Hematopoietic multipotent progenitor cell treated with erythropoietin and hydrocortisone succinate and interleukin-3 and kit ligand, for 8 days (in vitro differentiated cells): ENCODE results near the gene MAPKBP1.

Experiments
- DNase-seq: peaks from one replicate; pipeline ENCODE4 v3.0.0-alpha.2; 2015

MAPKBP1 gene

DNA sequence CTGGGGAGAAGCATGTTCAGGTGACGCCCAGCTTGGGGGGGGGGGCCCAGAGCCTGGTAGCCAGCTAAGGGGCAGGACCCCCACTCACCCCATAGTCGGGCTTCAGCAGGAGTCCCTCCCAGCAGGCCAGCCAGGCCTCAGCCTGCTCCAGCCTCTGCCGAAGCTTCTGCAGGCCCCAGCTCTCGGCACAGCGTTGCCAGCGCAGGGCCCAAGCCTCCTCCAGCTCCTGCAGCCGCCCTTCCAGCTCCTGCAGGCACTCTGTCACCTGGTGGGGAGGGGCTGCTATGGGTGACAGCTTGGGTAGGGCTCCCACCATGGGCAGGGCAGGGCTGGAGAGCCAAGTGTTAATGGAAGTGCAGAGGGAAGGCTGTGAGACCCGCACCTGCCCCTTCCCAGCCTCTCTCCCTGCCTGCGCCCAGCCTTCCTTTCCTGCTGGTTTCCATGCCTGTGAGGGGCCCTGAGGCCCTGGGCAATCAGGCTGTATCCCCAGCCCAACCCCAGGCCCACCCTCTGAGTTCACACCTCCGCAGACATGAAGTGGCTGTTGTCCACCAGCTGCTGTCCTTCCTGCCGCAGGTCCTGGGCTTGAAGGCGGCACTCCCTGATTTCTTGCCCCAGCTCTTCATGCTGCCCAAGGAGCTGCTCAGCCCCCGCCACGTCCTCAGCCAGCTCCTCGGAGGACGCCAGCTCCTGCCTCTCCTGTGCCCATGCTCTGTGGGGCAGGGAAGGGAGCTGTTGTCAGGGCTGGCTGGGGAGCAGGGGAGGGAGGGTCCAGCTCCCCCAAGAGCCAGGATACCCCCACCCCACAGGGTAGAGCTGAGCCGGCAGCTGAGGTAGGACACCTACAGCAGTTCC lies 78.7 kb downstream of the MAPKBP1 start:
- DNase-seq, result no peak

GRCh38 chr15:41853831-41854230 lies 79.5 kb downstream of the MAPKBP1 start:
- no peak for DNase-seq

- no peak for DNase-seq
Measured at GRCh38 chr15:41854443-41854842, 80.2 kb downstream of the MAPKBP1 start.

GRCh38 chr15:41855261-41855961 lies 81.1 kb downstream of the MAPKBP1 start:
- DNase-seq, result no peak

DNA sequence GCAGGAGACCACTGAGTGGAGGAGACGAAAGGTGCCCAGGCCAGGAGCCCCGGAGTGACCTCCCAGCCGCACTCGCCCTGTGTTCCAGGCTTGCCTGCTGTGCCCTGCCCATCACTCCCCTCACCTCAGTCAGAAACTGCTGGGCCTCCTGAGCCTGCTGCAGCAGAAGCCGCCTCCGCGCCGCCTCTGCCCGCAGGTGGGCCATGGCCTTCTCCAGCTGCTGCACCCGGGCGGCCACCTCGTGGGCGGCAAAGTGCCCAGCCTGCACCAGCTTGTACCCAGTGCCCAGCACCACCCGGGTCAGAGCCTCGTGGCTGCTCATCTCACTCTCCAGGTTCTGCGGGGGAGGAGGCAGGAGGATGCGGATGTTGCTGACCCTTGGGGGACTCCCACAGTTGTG lies 82.0 kb downstream of the MAPKBP1 start:
- DNase-seq, result no peak

DNA sequence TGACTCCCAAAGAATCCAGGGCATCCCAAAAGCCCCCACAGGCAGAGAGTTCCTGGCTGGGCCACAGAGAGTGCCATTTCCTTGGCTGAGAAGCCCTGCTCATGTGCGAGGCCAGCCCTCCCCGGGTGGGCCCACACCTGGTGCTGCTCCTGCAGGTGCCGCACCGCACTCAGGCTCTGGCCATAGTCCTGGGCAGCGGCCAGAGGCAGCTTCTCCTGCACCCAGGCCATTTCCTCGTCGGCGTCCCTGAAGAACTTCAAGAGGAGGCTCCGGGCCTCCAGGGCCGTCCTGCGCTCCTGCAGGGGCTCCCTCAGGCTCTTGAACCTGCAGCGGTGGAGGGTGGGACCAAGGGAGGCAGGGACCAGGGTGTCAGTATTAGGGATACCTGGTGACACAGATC lies 82.4 kb downstream of the MAPKBP1 start:
- DNase-seq, result no peak

- no peak for DNase-seq
Measured at GRCh38 chr15:41857316-41857715, 83.0 kb downstream of the MAPKBP1 start.

- DNase-seq, result no peak
Measured at GRCh38 chr15:41858756-41859155, 84.5 kb downstream of the MAPKBP1 start.

GRCh38 chr15:41860049-41860828 lies 86.0 kb downstream of the MAPKBP1 start:
- DNase-seq, result no peak

- DNase-seq, result no peak
Measured at GRCh38 chr15:41861736-41862356, 87.6 kb downstream of the MAPKBP1 start.

- no peak for DNase-seq
Measured at GRCh38 chr15:41862515-41863116, 88.3 kb downstream of the MAPKBP1 start.

- DNase-seq, result no peak
Measured at GRCh38 chr15:41865490-41866055, 91.3 kb downstream of the MAPKBP1 start.

DNA sequence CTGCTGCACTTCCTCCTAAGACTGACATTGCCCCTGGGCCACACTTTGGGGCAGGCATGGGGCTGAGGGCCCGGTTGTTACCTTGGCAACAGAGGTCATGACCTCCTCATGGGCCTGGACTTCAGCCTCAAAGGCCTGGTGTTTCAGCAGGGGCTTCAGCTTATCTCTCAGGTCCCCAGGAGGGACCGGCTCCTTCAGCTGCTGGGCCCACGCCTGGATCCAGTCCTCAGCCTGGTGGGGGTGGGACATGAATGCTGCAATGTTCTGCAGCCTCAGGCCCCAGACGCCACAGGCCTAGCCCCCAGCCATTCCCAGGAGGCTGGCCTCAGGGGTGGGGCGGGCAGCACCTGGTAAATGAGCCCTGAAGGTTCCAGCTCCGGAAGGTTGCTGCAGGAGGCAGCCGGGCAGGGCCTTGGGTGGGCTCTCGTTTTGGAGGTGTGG lies 92.0 kb downstream of the MAPKBP1 start:
- no peak for DNase-seq

- DNase-seq, result no peak
Measured at GRCh38 chr15:41866872-41867579, 92.7 kb downstream of the MAPKBP1 start.

- no peak for DNase-seq
Measured at GRCh38 chr15:41868321-41868720, 94.0 kb downstream of the MAPKBP1 start.

GRCh38 chr15:41869770-41870688 lies 95.7 kb downstream of the MAPKBP1 start:
- no peak for DNase-seq

DNA sequence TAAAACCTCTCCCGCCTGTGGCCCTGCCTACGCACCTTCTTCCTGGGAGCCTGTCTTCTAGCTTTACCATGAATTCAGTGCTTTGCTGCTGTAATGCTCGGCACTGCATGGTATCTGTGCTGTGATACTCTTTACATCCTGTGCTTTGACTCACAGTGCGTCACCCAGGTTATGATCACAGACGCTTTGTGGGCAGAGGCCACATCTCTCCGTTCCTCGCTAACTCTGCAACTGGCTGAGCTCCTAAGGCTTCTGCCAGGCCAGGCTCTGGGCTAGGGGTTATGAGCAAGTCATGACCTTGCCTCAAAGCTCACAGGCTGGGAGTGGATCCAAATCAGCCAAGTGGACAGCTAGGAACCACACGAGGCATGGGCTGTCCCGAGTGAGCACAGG lies 96.4 kb downstream of the MAPKBP1 start:
- no peak for DNase-seq

DNA sequence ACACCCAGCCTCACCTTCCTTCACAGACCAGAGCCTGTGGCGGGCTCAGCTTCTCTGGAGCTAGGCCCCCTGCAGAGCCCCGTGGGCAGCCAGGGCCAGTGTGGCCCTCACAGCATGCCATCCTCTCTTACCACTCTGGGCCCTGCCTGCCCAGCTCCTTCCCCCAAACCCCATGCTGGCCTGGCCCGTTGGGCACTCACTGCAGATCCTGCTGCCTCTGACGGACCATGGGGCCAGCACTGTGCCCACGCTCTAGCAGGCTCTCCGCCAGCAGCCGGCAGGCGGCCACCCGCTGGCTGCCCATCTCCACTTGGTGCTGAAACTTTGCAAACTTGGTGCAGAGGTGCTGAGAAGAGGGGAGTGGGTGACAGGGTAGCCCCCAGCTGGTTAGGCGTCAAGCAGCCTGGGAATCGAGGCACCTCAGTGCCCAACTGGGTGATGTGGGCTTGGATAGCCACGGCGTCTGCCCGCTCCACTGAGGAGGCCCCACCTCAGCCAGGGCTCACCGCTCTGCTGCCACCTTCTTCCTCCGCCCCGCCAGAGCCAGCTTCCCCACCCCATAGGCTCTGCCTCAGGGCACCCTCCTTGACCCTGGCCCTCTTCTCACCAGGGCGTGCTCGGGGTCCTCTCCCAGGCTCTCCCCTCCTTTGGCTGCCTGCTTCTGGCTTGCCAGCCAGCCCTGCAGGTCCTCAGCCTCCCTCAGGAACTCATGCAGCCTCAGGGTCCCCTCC lies 97.1 kb downstream of the MAPKBP1 start:
- DNase-seq, result no peak

- no peak for DNase-seq
Measured at GRCh38 chr15:41872166-41872747, 98.0 kb downstream of the MAPKBP1 start.
